OCI-LY3 (cell line): ENCODE measurements around the gene ZNF662.

ENCODE experiments used
- H2AFZ ChIP-seq: fragments of 200-600, 300-600 bp; shearing (Covaris generic); 2 replicates; pipeline ENCODE4 v1.6.0; 2014; ENCODE audit warnings: antibody characterized with exemption, low read depth, low read length
- H3K27ac ChIP-seq: fragments of 200-600, 300-600 bp; sonication (generic); 2 replicates; pipeline ENCODE4 v1.5.1; 2014; ENCODE audit warnings: mild to moderate bottlenecking, low read length, moderate library complexity, mixed read lengths
- H3K27me3 ChIP-seq: fragments of 200-600, 300-600 bp; sonication (generic); 2 replicates; pipeline ENCODE4 v1.6.1; 2014; ENCODE audit warnings: low read depth, low read length, mixed read lengths
- H3K36me3 ChIP-seq: fragments of 200-600, 300-600 bp; sonication (generic); replicated peaks from 2 replicates; pipeline ENCODE3; 2014; ENCODE audit warnings: low read depth, low read length, mixed read lengths
- H3K4me1 ChIP-seq: fragments of 300-600, 200-600 bp; sonication (generic); 2 replicates; pipeline ENCODE4 v1.6.1; 2014; ENCODE audit warnings: low read length, mixed read lengths
- H3K4me2 ChIP-seq: fragments of 200-600, 300-600 bp; sonication (generic); 2 replicates; pipeline ENCODE4 v1.6.1; 2014; ENCODE audit warnings: low read length, mixed read lengths
- H3K4me3 ChIP-seq: fragments of 300-600, 200-600 bp; sonication (generic); 2 replicates; pipeline ENCODE4 v1.5.1; 2014; ENCODE audit warnings: antibody characterized with exemption, mild to moderate bottlenecking, low read length, moderate library complexity
- H3K79me2 ChIP-seq: fragments of 300-600, 200-600 bp; shearing (Covaris generic); 2 replicates; pipeline ENCODE4 v1.6.1; 2014; ENCODE audit warnings: mild to moderate bottlenecking, low read length, mixed read lengths
- H3K9ac ChIP-seq: fragments of 300-600, 200-600 bp; shearing (Covaris generic); 2 replicates; pipeline ENCODE4 v1.6.0; 2014; ENCODE audit warnings: mild to moderate bottlenecking, low read length, moderate library complexity
- H3K9me3 ChIP-seq: fragments of 200-600, 300-600 bp; shearing (Covaris generic); 2 replicates; pipeline ENCODE4 v1.6.1; 2014; ENCODE audit warnings: low read length, mixed read lengths; ENCODE audit not compliant: insufficient read depth
- H4K20me1 ChIP-seq: fragments of 200-600, 300-600 bp; sonication (generic); 2 replicates; pipeline ENCODE4 v1.6.1; 2016; ENCODE audit warnings: low read length, mixed read lengths; ENCODE audit not compliant: insufficient read depth
- EZH2phosphoT487 ChIP-seq: fragments of 200-600 bp; shearing (Covaris generic); IDR thresholded peaks from 2 replicates; pipeline ENCODE4 v1.6.1; 2018; ENCODE audit warnings: antibody characterized with exemption, mixed run types, low read depth
- TF ChIP-seq, protein P1 (sequence below): fragments of 200-600, 300-600 bp; sonication (generic); IDR thresholded peaks from 2 replicates; pipeline ENCODE4 v1.5.1; 2014; ENCODE audit warnings: antibody characterized with exemption, low read length, low read depth

ZNF662 gene

DNA sequence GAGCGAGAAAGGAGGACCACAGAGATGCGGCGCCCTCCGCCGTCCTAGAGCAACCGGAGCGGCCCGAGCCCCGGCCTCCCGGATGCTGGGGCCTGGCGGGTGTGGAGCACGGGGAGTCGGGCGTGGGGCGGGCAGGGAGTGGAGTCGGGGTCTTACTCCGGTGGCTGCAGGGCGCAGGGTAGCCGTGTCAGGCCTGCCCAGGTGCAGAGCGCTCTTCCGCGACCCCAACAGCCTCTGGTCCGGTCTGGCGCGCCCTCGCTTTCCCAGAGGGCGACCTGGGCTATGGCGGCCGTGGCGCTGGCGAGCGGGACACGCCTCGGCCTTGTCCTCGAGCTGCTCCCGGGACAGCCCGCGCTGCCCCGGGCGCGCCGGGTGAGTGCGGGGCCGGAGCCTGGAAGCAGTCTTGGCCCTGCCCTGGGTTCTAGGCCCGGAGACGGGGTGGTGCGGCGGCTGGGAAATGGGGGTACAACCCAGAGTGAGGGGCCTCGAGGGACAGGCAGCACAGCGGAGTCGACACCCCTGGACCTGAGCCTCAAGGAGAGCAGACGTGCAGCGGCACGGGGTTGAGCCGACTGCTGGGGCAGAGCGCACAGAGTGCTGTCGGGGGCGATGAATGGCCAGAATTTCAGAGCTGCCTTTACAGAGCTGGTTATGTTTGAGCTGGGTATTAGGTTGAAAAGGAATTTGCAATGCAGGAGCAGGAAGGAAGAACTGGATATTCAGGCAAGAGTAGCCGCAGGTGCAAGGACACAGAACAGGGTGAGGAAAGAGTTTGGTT is at the start of gene ZNF662:
ZNF662 (plus strand) TSS at position 73 of the 778 bp plus-strand sequence. CDS start 1,973 bp downstream, outside the sequence.
- no peak within 1 kb of the TSS for H3K27ac ChIP-seq
- no peak within 1 kb of the TSS for H2AFZ ChIP-seq
- H3K4me3 ChIP-seq = no peak within 1 kb of the TSS
- peaks cover 15% of the 10 kb centered on the region for H3K27me3 ChIP-seq
- TF ChIP-seq EZH2phosphoT487 = no peak
- TF ChIP-seq, protein P1, sequence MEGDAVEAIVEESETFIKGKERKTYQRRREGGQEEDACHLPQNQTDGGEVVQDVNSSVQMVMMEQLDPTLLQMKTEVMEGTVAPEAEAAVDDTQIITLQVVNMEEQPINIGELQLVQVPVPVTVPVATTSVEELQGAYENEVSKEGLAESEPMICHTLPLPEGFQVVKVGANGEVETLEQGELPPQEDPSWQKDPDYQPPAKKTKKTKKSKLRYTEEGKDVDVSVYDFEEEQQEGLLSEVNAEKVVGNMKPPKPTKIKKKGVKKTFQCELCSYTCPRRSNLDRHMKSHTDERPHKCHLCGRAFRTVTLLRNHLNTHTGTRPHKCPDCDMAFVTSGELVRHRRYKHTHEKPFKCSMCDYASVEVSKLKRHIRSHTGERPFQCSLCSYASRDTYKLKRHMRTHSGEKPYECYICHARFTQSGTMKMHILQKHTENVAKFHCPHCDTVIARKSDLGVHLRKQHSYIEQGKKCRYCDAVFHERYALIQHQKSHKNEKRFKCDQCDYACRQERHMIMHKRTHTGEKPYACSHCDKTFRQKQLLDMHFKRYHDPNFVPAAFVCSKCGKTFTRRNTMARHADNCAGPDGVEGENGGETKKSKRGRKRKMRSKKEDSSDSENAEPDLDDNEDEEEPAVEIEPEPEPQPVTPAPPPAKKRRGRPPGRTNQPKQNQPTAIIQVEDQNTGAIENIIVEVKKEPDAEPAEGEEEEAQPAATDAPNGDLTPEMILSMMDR = no peak
- H3K4me1 ChIP-seq = peaks cover 10% of the 10 kb centered on the region
- no peaks in the 10 kb centered on the region for H4K20me1 ChIP-seq
- no peaks in the 10 kb centered on the region for H3K9me3 ChIP-seq
- no peak within 1 kb of the TSS for H3K9ac ChIP-seq
- H3K4me2 ChIP-seq = no peak within 1 kb of the TSS
- H3K36me3 ChIP-seq = no peaks in the 10 kb centered on the region
- H3K79me2 ChIP-seq = no peaks in the 10 kb centered on the region

DNA sequence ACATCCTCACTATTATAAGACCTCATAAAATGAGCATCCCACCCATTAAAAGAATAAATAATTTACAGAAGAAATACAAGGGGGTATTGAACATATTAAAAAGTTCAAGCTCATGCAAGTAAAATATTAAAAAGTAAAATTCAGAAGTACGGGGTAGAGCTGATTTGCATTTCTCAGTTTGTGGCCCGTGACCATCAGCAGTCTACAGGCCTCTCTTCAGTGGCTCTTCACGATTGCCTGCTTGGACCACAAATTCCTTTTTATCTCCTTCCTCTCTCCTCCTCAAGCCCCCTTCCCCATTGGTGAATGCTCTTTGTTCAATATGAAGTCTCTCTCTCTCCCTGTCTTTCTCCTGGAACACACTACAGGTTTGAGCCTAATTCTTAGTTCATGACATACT is 49.4 kb upstream of the ZNF662 start:
- H3K4me2 ChIP-seq = peak overlapping the region; percentile 6; the same call in 1 of the 2 replicates
- H3K4me3 ChIP-seq = no peak overlapping the region
- H3K27me3 ChIP-seq = peaks cover 4% of the 10 kb centered on the region
- H3K79me2 ChIP-seq = no peaks in the 10 kb centered on the region
- H3K9me3 ChIP-seq = no peaks in the 10 kb centered on the region
- TF ChIP-seq EZH2phosphoT487 = no peak
- TF ChIP-seq, protein P1 = no peak
- no peak overlapping the region for H3K27ac ChIP-seq
- H2AFZ ChIP-seq = no peak overlapping the region
- peaks cover 11% of the 10 kb centered on the region for H3K4me1 ChIP-seq
- no peaks in the 10 kb centered on the region for H3K36me3 ChIP-seq
- no peaks in the 10 kb centered on the region for H4K20me1 ChIP-seq
- H3K9ac ChIP-seq = no peak overlapping the region

DNA sequence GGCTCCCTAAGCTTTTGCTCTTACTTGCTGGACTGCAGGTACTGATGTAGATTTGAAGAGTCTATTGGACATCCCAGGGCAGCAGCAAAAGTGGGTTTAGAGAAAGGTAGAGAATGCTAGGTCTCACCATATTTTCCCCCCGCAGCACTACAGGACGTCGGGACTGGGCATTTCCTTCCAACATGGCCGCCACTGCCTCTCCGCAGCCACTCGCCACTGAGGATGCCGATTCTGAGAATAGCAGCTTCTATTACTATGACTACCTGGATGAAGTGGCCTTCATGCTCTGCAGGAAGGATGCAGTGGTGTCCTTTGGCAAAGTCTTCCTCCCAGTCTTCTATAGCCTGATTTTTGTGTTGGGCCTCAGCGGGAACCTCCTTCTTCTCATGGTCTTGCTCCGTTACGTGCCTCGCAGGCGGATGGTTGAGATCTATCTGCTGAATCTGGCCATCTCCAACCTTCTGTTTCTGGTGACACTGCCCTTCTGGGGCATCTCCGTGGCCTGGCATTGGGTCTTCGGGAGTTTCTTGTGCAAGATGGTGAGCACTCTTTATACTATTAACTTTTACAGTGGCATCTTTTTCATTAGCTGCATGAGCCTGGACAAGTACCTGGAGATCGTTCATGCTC is 41.5 kb upstream of the ZNF662 start:
- Histone ChIP-seq H3K27ac (no peak overlapping the region), H3K79me2 (no peaks in the 10 kb centered on the region), H3K4me2 (no peak overlapping the region), H2AFZ (no peak overlapping the region), H4K20me1 (no peaks in the 10 kb centered on the region), H3K36me3 (no peaks in the 10 kb centered on the region), H3K9me3 (no peaks in the 10 kb centered on the region), H3K27me3 (no peaks in the 10 kb centered on the region), H3K4me3 (no peak overlapping the region), H3K9ac (no peak overlapping the region), H3K4me1 (no peaks in the 10 kb centered on the region)
- TF ChIP-seq, protein P1 = no peak
- no peak for TF ChIP-seq EZH2phosphoT487

DNA sequence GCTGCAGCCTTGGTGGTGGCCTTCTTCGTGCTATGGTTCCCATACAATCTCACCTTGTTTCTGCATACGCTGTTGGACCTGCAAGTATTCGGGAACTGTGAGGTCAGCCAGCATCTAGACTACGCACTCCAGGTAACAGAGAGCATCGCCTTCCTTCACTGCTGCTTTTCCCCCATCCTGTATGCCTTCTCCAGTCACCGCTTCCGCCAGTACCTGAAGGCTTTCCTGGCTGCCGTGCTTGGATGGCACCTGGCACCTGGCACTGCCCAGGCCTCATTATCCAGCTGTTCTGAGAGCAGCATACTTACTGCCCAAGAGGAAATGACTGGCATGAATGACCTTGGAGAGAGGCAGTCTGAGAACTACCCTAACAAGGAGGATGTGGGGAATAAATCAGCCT is 40.7 kb upstream of the ZNF662 start:
- no peaks in the 10 kb centered on the region for H4K20me1 ChIP-seq
- H3K9me3 ChIP-seq = no peaks in the 10 kb centered on the region
- H3K4me2 ChIP-seq = no peak overlapping the region
- no peak overlapping the region for H3K9ac ChIP-seq
- H3K4me1 ChIP-seq = no peaks in the 10 kb centered on the region
- no peaks in the 10 kb centered on the region for H3K36me3 ChIP-seq
- no peak for TF ChIP-seq EZH2phosphoT487
- TF ChIP-seq, protein P1 = no peak
- no peak overlapping the region for H3K4me3 ChIP-seq
- no peak overlapping the region for H3K27ac ChIP-seq
- no peak overlapping the region for H2AFZ ChIP-seq
- no peaks in the 10 kb centered on the region for H3K79me2 ChIP-seq
- H3K27me3 ChIP-seq = no peaks in the 10 kb centered on the region
